ENCODE results near the gene RHBDL2.

Gene RHBDL2

DNA sequence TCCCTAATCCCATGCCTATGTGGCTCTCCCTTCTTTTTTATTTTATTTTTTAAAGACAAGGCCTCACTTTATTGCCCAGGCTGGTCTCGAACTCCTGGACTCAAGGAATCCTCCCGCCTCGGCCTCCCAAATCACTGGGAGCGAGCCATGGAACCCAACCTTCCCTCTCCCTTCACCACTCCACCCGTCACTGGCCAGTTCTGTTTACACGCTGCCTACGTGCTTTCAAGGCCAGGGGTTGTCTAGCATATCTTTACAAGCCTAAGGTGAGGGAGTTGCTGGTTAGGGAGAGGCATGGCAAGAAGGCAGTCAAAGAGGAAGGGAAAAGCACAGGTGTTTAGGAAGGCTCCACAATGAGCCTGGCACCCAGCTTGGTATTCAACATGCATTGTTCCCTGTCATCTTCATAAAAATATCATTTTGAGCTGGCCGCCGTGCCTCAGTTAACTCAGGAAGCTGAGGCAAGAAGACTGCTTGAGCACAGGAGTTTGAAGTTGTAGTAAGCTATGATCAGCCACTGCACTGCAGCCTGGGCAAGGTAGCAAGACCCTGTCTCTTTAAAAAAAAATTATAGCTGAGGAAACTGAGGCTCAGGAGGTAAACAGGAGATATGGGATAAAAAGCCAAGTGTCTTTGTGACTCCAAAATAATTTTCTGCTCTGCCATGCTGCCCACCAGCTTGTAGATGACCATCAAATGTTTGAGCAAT lies 1.1 kb downstream of the RHBDL2 start:
- DNase-seq (ENCODE audit: low read depth) = no peak
- TF ChIP-seq, protein P1, sequence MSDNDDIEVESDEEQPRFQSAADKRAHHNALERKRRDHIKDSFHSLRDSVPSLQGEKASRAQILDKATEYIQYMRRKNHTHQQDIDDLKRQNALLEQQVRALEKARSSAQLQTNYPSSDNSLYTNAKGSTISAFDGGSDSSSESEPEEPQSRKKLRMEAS (IDR thresholded peaks at IDR 0.05; ENCODE audit: low read depth, low read length) = no peak
- TF ChIP-seq, protein P2, sequence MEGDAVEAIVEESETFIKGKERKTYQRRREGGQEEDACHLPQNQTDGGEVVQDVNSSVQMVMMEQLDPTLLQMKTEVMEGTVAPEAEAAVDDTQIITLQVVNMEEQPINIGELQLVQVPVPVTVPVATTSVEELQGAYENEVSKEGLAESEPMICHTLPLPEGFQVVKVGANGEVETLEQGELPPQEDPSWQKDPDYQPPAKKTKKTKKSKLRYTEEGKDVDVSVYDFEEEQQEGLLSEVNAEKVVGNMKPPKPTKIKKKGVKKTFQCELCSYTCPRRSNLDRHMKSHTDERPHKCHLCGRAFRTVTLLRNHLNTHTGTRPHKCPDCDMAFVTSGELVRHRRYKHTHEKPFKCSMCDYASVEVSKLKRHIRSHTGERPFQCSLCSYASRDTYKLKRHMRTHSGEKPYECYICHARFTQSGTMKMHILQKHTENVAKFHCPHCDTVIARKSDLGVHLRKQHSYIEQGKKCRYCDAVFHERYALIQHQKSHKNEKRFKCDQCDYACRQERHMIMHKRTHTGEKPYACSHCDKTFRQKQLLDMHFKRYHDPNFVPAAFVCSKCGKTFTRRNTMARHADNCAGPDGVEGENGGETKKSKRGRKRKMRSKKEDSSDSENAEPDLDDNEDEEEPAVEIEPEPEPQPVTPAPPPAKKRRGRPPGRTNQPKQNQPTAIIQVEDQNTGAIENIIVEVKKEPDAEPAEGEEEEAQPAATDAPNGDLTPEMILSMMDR (IDR thresholded peaks at IDR 0.05; ENCODE audit: low read depth, low read length) = no peak

DNA sequence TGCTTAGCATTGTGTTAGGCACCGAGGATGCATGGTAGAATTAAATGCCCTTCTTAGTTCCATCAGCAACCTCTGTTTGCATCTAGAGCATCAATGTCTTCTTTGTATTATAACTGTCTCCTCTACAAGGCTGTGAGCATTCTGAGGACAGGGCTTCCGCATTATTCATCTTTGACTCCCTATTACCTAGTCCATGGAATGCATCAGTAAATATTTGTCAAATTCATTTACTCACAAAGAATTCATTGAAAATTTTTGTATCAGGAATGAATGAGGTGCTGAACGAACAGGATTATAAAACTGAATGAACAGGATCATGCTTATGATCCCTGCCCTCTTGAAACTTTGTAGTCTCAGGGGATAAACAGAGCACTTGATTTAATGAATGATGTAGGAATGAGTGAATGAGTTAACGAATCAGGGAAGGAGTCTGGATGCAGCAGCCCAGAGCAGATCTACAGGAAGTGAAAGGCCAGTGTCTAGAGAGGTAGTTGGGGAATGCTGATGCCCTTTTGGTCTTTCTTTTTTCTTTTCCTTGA lies 2.8 kb downstream of the RHBDL2 start:
- TF ChIP-seq POLR2A (IDR thresholded peaks at IDR 0.05; ENCODE audit: extremely low read depth, insufficient read length) (no peak), MYC (IDR thresholded peaks at IDR 0.05; ENCODE audit: low read depth, low read length) (no peak)
- TF ChIP-seq, protein P1 (IDR thresholded peaks at IDR 0.05; ENCODE audit: low read depth, low read length) = no peak
- TF ChIP-seq, protein P2 (IDR thresholded peaks at IDR 0.05; ENCODE audit: low read depth, low read length) = no peak
- no peak for DNase-seq (ENCODE audit: low read depth)

More for the DNA sequence above, 1.1 kb downstream of the RHBDL2 start:
- H3K4me3 ChIP-seq (ENCODE audit: low read depth, low read length) = no peak overlapping the region

DNA sequence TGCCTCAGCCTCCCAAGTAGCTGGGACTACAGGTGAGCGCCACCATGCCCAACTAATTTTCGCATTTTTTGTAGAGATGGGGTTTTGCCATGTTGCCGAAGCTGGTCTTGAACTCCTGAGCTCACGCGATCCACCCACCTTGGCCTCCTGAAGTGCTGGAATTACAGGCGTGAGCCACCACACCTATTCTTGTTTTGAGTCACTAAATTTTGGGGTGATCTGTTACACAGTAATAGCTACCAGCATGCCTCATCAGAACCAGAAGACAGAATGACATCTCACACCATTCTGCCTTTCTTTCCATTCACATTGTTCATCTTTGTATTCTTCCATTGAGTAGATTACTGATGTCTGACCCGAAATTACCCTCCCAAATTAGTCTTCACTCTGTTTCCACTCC lies 9.1 kb downstream of the RHBDL2 start:
- no peak overlapping the region for H3K4me3 ChIP-seq (ENCODE audit: low read depth, low read length)
- no peak for DNase-seq (ENCODE audit: low read depth)
- TF ChIP-seq, protein P2 (IDR thresholded peaks at IDR 0.05; ENCODE audit: low read depth, low read length) = no peak
- TF ChIP-seq POLR2A (IDR thresholded peaks at IDR 0.05; ENCODE audit: extremely low read depth, insufficient read length) (no peak), MYC (IDR thresholded peaks at IDR 0.05; ENCODE audit: low read depth, low read length) (no peak)
- TF ChIP-seq, protein P1 (IDR thresholded peaks at IDR 0.05; ENCODE audit: low read depth, low read length) = no peak

More for the DNA sequence above, 2.8 kb downstream of the RHBDL2 start:
- no peak overlapping the region for H3K4me3 ChIP-seq (ENCODE audit: low read depth, low read length)

DNA sequence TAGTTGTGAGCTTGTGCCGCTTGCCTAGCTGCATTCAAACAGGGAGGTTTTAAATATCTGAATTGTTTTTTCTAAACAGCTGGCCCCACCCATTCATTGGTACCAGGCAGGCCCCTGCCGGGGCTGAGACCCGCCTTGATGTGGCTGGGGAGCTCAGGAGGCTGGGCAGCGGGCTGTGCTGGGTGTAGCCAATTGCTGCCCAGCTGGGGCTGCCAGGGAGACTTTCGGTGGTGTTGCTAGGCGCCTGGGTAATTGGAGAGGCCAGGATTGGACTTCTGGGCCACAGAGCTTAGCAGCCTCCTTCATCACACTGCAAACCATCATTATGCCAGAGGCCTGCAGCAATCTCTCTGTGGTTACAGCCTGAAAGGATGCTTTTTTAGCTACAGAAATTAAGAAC lies 12.2 kb downstream of the RHBDL2 start:
- TF ChIP-seq POLR2A (IDR thresholded peaks at IDR 0.05; ENCODE audit: extremely low read depth, insufficient read length) = no peak
- DNase-seq (ENCODE audit: low read depth) = no peak

DNA sequence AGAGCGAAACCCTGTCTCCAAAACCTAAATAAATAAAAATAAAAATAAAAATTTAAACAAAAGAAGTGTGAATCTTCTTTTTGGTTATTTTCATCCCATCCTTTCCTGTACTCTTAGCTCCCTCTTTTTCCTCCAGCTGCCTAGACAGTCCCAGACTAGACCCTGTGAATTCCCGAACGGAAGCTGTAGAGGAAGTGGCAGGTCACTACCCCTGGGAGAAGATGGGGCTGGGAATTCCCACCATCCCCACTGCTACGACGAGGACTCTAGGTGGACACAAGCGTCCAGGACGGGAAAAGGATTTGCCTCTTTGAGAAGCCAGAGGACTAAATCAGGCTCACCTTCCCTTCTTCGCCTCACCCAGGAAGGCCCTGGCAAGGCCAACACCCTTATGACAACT lies 12.6 kb downstream of the RHBDL2 start:
- DNase-seq (ENCODE audit: low read depth) = no peak
- H3K4me3 ChIP-seq (ENCODE audit: low read depth, low read length) = no peak overlapping the region
- TF ChIP-seq, protein P1 (IDR thresholded peaks at IDR 0.05; ENCODE audit: low read depth, low read length) = no peak
- no peak for TF ChIP-seq POLR2A (IDR thresholded peaks at IDR 0.05; ENCODE audit: extremely low read depth, insufficient read length)
- TF ChIP-seq, protein P2 (IDR thresholded peaks at IDR 0.05; ENCODE audit: low read depth, low read length) = no peak
- TF ChIP-seq MYC (IDR thresholded peaks at IDR 0.05; ENCODE audit: low read depth, low read length) = no peak

More for the DNA sequence above, 12.2 kb downstream of the RHBDL2 start:
- H3K4me3 ChIP-seq (ENCODE audit: low read depth, low read length) = no peak overlapping the region

DNA sequence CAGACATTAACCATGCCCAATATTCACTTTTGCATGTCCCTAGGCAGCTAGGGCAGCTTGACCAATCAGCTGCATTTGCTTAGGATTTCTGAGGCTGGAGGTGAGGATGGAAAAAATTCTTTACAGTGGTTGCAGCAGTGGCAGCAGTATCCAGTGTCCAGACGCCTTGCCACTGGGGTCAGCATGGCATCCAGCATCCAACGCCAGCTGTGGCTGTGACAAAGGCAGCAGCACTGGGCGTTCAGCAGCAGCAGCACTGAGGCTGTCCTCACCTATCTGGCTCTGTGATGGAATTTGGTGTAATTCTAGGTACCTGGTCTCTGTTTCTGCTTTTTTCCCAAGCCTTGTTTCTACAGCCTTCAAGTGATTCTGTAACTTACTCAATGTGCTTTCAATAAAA lies 15.5 kb downstream of the RHBDL2 start:
- DNase-seq (ENCODE audit: low read depth) = no peak
- no peak overlapping the region for H3K4me3 ChIP-seq (ENCODE audit: low read depth, low read length)
- TF ChIP-seq MYC (IDR thresholded peaks at IDR 0.05; ENCODE audit: low read depth, low read length) (no peak), POLR2A (IDR thresholded peaks at IDR 0.05; ENCODE audit: extremely low read depth, insufficient read length) (no peak)
- TF ChIP-seq, protein P1 (IDR thresholded peaks at IDR 0.05; ENCODE audit: low read depth, low read length) = no peak
- TF ChIP-seq, protein P2 (IDR thresholded peaks at IDR 0.05; ENCODE audit: low read depth, low read length) = no peak

Measured in NB4 (cell line).